Measurements from ENCODE around the gene CCDC106. TPM values are rescaled to one million over a fixed set of nuclear protein-coding genes. Genes with fewer than 3 reads are reported as not detected.

The CCDC106 gene
- total RNA-seq, 1 donor from 2014 or later, result 8.3 TPM

- peaks cover 2 to 68% of the 10 kb centered on the region in 2 donors for H3K36me3 ChIP-seq
- peaks cover 6% of the 10 kb centered on the region for H3K4me1 ChIP-seq
- H3K27me3 ChIP-seq, result no peaks in the 10 kb centered on the region
- no peak overlapping the region for H3K4me3 ChIP-seq
- DNase-seq (ENCODE audit: extremely low spot score in 2 of 2), result no peak
- H3K27ac ChIP-seq, result no peak overlapping the region
- H3K9me3 ChIP-seq, result no peaks in the 10 kb centered on the region
- TF ChIP-seq POLR2A (IDR thresholded peaks at IDR 0.05) (no peak), CTCF (IDR thresholded peaks at IDR 0.05) (no peak), POLR2AphosphoS5 (IDR thresholded peaks at IDR 0.05; ENCODE audit: insufficient read depth in 1 of 2, low read depth in 1 of 2) (no peak)
- intact Hi-C loops (cut with DNase I), result no loop called here
These were observed 37.1 kb downstream of the CCDC106 start for GRCh38 chr19:55684946-55685681.

- H3K36me3 ChIP-seq, result peaks cover 2 to 69% of the 10 kb centered on the region in 2 donors
- H3K27ac ChIP-seq, result no peak overlapping the region
- TF ChIP-seq POLR2AphosphoS5 (IDR thresholded peaks at IDR 0.05; ENCODE audit: insufficient read depth in 1 of 2, low read depth in 1 of 2) (no peak), CTCF (IDR thresholded peaks at IDR 0.05) (no peak), POLR2A (IDR thresholded peaks at IDR 0.05) (no peak)
- H3K4me1 ChIP-seq, result no peaks in the 10 kb centered on the region
- intact Hi-C loops (cut with DNase I), result no loop called here
- H3K27me3 ChIP-seq, result no peaks in the 10 kb centered on the region
- no peak overlapping the region for H3K4me3 ChIP-seq
- H3K9me3 ChIP-seq, result no peaks in the 10 kb centered on the region
- DNase-seq (ENCODE audit: extremely low spot score in 2 of 2), result no peak
These were observed 37.8 kb downstream of the CCDC106 start for GRCh38 chr19:55685776-55686175.

- intact Hi-C loops (cut with DNase I), result no loop called here
- Histone ChIP-seq H3K36me3 (peaks cover 2 to 69% of the 10 kb centered on the region in 2 donors), H3K9me3 (no peaks in the 10 kb centered on the region), H3K4me3 (no peak overlapping the region), H3K27me3 (no peaks in the 10 kb centered on the region), H3K27ac (no peak overlapping the region), H3K4me1 (no peaks in the 10 kb centered on the region)
- TF ChIP-seq CTCF (IDR thresholded peaks at IDR 0.05), result no peak
- no peak for TF ChIP-seq POLR2AphosphoS5 (IDR thresholded peaks at IDR 0.05; ENCODE audit: insufficient read depth in 1 of 2, low read depth in 1 of 2)
- no peak for TF ChIP-seq POLR2A (IDR thresholded peaks at IDR 0.05)
- no peak for DNase-seq (ENCODE audit: extremely low spot score in 2 of 2)
These were observed 38.5 kb downstream of the CCDC106 start for GRCh38 chr19:55686311-55687050.

- Histone ChIP-seq H3K36me3 (peaks cover 2 to 78% of the 10 kb centered on the region in 2 donors), H3K27ac (no peak overlapping the region), H3K27me3 (no peaks in the 10 kb centered on the region), H3K4me1 (no peaks in the 10 kb centered on the region), H3K9me3 (no peaks in the 10 kb centered on the region), H3K4me3 (no peak overlapping the region)
- DNase-seq (ENCODE audit: extremely low spot score in 2 of 2), result no peak
- no peak for TF ChIP-seq CTCF (IDR thresholded peaks at IDR 0.05)
- TF ChIP-seq POLR2AphosphoS5 (IDR thresholded peaks at IDR 0.05; ENCODE audit: insufficient read depth in 1 of 2, low read depth in 1 of 2), result no peak
- no peak for TF ChIP-seq POLR2A (IDR thresholded peaks at IDR 0.05)
- intact Hi-C loops (cut with DNase I), result no loop called here
These were observed 39.5 kb downstream of the CCDC106 start for GRCh38 chr19:55687281-55688201.

All from vagina (tissue), 2 donors.